MCF 10A (cell line): ENCODE measurements around the gene KIDINS220. TPM values are rescaled to one million over a fixed set of nuclear protein-coding genes. Genes with fewer than 3 reads are reported as not detected.

ENCODE experiments used
- BruUV-seq: library from RNA; stranded (reverse); fragments of 400-500 nt; replicated peaks from 2 replicates; lab custom pipeline; 2021; lab: Mats Ljungman, UMichigan
- CTCF ChIA-PET: fragments of 300-600 bp; sonication (Branson Sonifier 250); formaldehyde crosslinking; extraction: SDS; loops from one replicate; lab custom pipeline; 2021; ENCODE audit warnings: antibody characterized with exemption, inconsistent platforms; lab: Yijun Ruan, JAX
- POLR2A ChIA-PET: fragments of 300-600, 350-650 bp; sonication (Branson Sonifier 250); formaldehyde crosslinking; extraction: SDS; loops from one replicate; lab custom pipeline; 2020; ENCODE audit warnings: antibody characterized with exemption, inconsistent platforms; lab: Yijun Ruan, JAX
- DNase-seq: peaks from one replicate; pipeline ENCODE4 v3.0.0-alpha.2; 2018; ENCODE audit not compliant: unreplicated experiment
- H3K27ac Mint-ChIP-seq: one replicate; pipeline ENCODE4 v1.8.0; 2022; ENCODE audit warnings: mild to moderate bottlenecking, low read depth, mixed read lengths; ENCODE audit not compliant: unreplicated experiment
- H3K27me3 Mint-ChIP-seq: one replicate; pipeline ENCODE4 v1.8.0; 2022; ENCODE audit warnings: mixed read lengths; ENCODE audit not compliant: insufficient read depth, unreplicated experiment
- H3K36me3 Mint-ChIP-seq: one replicate; pipeline ENCODE4 v1.8.0; 2022; ENCODE audit warnings: mild to moderate bottlenecking, moderate library complexity, mixed read lengths; ENCODE audit not compliant: insufficient read depth, unreplicated experiment
- H3K4me1 Mint-ChIP-seq: one replicate; pipeline ENCODE4 v1.8.0; 2022; ENCODE audit warnings: mixed read lengths; ENCODE audit not compliant: insufficient read depth, unreplicated experiment
- H3K4me3 Mint-ChIP-seq: one replicate; pipeline ENCODE4 v1.8.0; 2022; ENCODE audit warnings: mild to moderate bottlenecking, moderate library complexity, mixed read lengths; ENCODE audit not compliant: unreplicated experiment
- H3K9me3 Mint-ChIP-seq: one replicate; pipeline ENCODE4 v1.8.0; 2022; ENCODE audit warnings: mixed read lengths; ENCODE audit not compliant: unreplicated experiment
- CTCF ChIP-seq: fragments of 200-600 bp; IDR thresholded peaks from one replicate; pipeline ENCODE4 v1.8.0; 2022; ENCODE audit warnings: antibody characterized with exemption, mild to moderate bottlenecking; ENCODE audit not compliant: unreplicated experiment
- intact Hi-C: fragments of 100-400 bp; cut with micrococcal nuclease; formaldehyde crosslinking; loops from 2 replicates; pipeline ENCODE4 v1.14.1; 2022
- total RNA-seq: library from RNA; stranded (reverse); gene quantifications from 2 replicates; pipeline ENCODE4 v1.2.3, GENCODE V29; 2022

The KIDINS220 gene
- total RNA-seq, 1 experiment from 2014 or later, result 41.8 TPM

GRCh38 chr2:8710951-8711350 lies 126.5 kb downstream of the KIDINS220 start:
- DNase-seq, result peak; percentile 5
- no peak overlapping the region for H3K4me3 Mint-ChIP-seq
- H3K27ac Mint-ChIP-seq, result no peak overlapping the region
- intact Hi-C loops, result no loop called here
- no peaks in the 10 kb centered on the region for H3K9me3 Mint-ChIP-seq
- no peak for TF ChIP-seq CTCF
- ChIA-PET CTCF (interaction anchor here (0.7 to 1.0 kb wide), 2 partner anchors 29 to 1602 kb away, joined by 3 to 6 read pairs; partner anchors contain the start of gene ID2), POLR2A (interaction anchor here (0.6 to 1.0 kb wide), 3 partner anchors 18 to 1543 kb away, joined by 3 read pairs; no protein-coding TSS in a partner anchor)
- no peaks in the 10 kb centered on the region for H3K27me3 Mint-ChIP-seq
- no peaks in the 10 kb centered on the region for H3K36me3 Mint-ChIP-seq
- BruUV-seq, result no TSS peak
- no peaks in the 10 kb centered on the region for H3K4me1 Mint-ChIP-seq

- Mint-ChIP-seq H3K4me1 (no peaks in the 10 kb centered on the region), H3K27me3 (no peaks in the 10 kb centered on the region), H3K36me3 (no peaks in the 10 kb centered on the region), H3K9me3 (no peaks in the 10 kb centered on the region), H3K27ac (no peak overlapping the region), H3K4me3 (no peak overlapping the region)
- ChIA-PET CTCF (interaction anchor here (0.6 kb wide), 1 partner anchor 866 kb away, joined by 4 read pairs; no protein-coding TSS in a partner anchor), POLR2A (no interaction called here)
- TF ChIP-seq CTCF, result no peak
- intact Hi-C loops, result no loop called here
- BruUV-seq, result no TSS peak
- DNase-seq, result no peak
These were observed 127.8 kb downstream of the KIDINS220 start for GRCh38 chr2:8709611-8710010.

- POLR2A ChIA-PET, result no interaction called here
- no peaks in the 10 kb centered on the region for H3K9me3 Mint-ChIP-seq
- no peaks in the 10 kb centered on the region for H3K36me3 Mint-ChIP-seq
- TF ChIP-seq CTCF, result no peak
- H3K27me3 Mint-ChIP-seq, result no peaks in the 10 kb centered on the region
- intact Hi-C loops, result no loop called here
- DNase-seq, result no peak
- no peaks in the 10 kb centered on the region for H3K4me1 Mint-ChIP-seq
- no peak overlapping the region for H3K4me3 Mint-ChIP-seq
- H3K27ac Mint-ChIP-seq, result no peak overlapping the region
- CTCF ChIA-PET, result no interaction called here
- no TSS peak for BruUV-seq
These were observed 132.5 kb downstream of the KIDINS220 start for GRCh38 chr2:8704906-8705305.

- Mint-ChIP-seq H3K4me3 (no peak overlapping the region), H3K4me1 (no peaks in the 10 kb centered on the region), H3K36me3 (peaks cover 4% of the 10 kb centered on the region), H3K27me3 (peaks cover 4% of the 10 kb centered on the region), H3K27ac (no peak overlapping the region), H3K9me3 (no peaks in the 10 kb centered on the region)
- DNase-seq, result no peak
- no TSS peak for BruUV-seq
- ChIA-PET POLR2A (no interaction called here), CTCF (interaction anchor here (0.6 kb wide), 2 partner anchors 1176 to 1701 kb away, joined by 3 read pairs; no protein-coding TSS in a partner anchor)
- intact Hi-C loops, result no loop called here
- TF ChIP-seq CTCF, result no peak
These were observed 135.6 kb downstream of the KIDINS220 start for GRCh38 chr2:8701681-8702379.
